GM13976 (cell line): ENCODE data around the gene ZNF766.
A peak's percentile ranks its signal among the peaks of the same experiment; 100 is the strongest.
"Not testable (repeated sequence)": the region's sequence is repeated elsewhere in the genome, so short reads cannot be mapped to it uniquely, and the experiment has no call there.

Experiments used
- DNase-seq: peaks from one replicate; pipeline ENCODE4 v3.0.0; 2012; ENCODE audit warnings: low spot score
- CTCF ChIP-seq: IDR thresholded peaks from 2 replicates; pipeline ENCODE4 v1.5.1; 2012; ENCODE audit warnings: borderline replicate concordance, mild to moderate bottlenecking; ENCODE audit not compliant: insufficient read depth; ENCODE audit errors: extremely low read depth, missing control alignments, control extremely low read depth
- in situ Hi-C: fragments of 300-500 bp; cut with MboI; formaldehyde crosslinking; loops from one replicate; pipeline ENCODE4 v1.12.0; 2022; ENCODE audit warnings: low sequenced_read_pairs, mixed read lengths, inconsistent platforms; ENCODE audit not compliant: unreplicated experiment

ZNF766 gene

GRCh38 chr19:52336117-52336790 is 66.9 kb downstream of the ZNF766 start, which contains the start of gene ZNF610:
ZNF610 (plus strand) TSS chr19:52336243; CDS start chr19:52349173, 12,930 bp downstream.
- in situ Hi-C loops: no loop called here
- DNase-seq: peak; percentile 90
- no peak for TF ChIP-seq CTCF

DNA sequence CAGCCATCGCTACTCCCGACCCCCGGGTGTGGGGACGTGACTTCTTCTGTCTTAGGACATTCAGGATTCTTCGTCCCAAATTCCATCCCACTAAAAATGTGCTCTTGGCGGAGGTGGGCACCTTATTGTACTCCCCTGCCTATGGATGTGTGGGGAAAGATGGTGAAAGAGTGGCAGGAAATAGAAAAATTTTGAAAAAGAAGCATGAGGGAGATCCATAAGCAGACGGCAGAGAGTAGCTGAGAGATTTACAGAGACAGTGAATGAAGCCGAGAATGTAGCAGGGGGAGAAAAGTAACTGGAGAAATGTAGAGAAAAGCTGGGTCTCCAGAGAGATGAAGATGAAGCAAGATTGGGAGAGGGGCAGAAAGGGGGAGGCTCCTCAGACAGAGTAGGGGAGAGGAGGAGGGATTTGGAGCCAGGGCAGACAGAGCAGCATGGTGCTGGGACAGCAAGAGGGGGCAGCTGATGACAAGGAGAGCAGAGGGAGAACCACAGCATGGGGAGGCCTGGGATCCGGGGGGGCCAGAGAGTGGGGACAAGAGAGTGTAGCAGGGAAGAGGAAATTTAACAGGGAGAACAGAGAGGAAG is 67.5 kb downstream of the ZNF766 start:
- no peak for DNase-seq
- in situ Hi-C loops: no loop called here
- no peak for TF ChIP-seq CTCF

DNA sequence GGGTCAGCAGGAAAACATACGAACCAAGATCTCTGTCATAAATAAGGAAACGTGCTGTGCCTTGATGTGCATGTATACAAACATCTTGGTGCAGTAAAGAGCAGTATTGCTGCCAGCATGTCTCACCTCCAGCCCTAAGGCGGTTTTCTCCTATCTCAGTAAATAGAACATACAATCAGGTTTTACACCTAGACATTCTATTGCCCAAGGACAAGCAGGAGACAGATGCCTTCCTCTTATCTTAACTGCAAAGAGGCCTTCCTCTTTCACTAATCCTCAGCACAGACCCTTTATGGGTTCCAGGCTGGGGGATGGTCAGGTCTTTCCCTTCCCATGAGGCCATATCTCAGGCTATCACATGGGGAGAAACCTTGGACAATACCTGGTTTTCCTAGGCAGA is 69.6 kb downstream of the ZNF766 start:
- DNase-seq, in situ Hi-C loops: not testable (repeated sequence)

GRCh38 chr19:52343548-52343947 is 74.2 kb downstream of the ZNF766 start:
- peak; percentile 38 for DNase-seq
- in situ Hi-C loops: no loop called here
- peak; percentile 13 for TF ChIP-seq CTCF

DNA sequence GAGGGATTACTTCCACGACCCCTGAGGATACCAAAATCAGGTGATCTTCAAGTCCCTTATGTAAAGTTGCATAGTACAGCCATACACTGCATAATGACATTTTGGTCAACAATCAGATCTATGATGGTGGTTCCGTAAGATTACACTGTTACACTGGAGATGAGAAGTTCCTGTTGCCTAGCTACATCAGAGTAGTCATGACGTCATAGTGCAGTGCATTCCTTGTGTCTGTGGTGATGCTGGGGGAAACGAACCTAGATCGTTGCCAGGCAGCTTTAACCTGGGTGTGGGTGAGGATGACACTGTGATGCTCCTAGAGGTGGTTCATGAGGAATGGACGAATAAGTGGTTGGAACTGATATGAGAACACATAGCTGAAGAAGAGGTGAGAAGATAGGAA is 75.8 kb downstream of the ZNF766 start:
- in situ Hi-C loops: no loop called here
- TF ChIP-seq CTCF: no peak
- no peak for DNase-seq
